CD14-positive monocyte (primary cell): ENCODE results near the gene TTYH1. TPM values are rescaled to one million over a fixed set of nuclear protein-coding genes. Genes with fewer than 3 reads are reported as not detected.
A peak's percentile ranks its signal among the peaks of the same experiment; 100 is the strongest.

Source experiments
- DNase-seq, 3 donors: peaks; one replicate each; pipeline ENCODE4 v3.0.0-alpha.2; 2011 to 2022
- H2AFZ ChIP-seq: 2 replicates; pipeline ENCODE4 v1.6.0; 2012; ENCODE audit warnings: mild to moderate bottlenecking, low read depth, low read length, inconsistent platforms; ENCODE audit not compliant: insufficient read depth, poor library complexity, severe bottlenecking
- H3K27ac ChIP-seq, 2 donors: 1 replicate in 1 of 2; 2 replicates in 1 of 2; pipeline ENCODE4 v1.5.1; 2012 to 2013; ENCODE audit warnings: low read length in 2 of 2, control low read depth in 1 of 2, inconsistent platforms in 1 of 2, low read depth in 1 of 2, mild to moderate bottlenecking in 1 of 2
- H3K27me3 ChIP-seq, 2 donors: one replicate each; pipeline versions ENCODE4 v1.6.0 to v1.6.1; 2011 to 2013; ENCODE audit warnings: low read length in 2 of 2; ENCODE audit not compliant: control insufficient read depth in 2 of 2, insufficient read depth in 2 of 2
- H3K36me3 ChIP-seq, 2 donors: replicated peaks in 1 of 2; 1 replicate in 1 of 2; 2 replicates in 1 of 2; pipeline versions ENCODE4 v1.5.1 to v1.6.1; 2012 to 2013; ENCODE audit warnings: low read length in 2 of 2, control low read depth in 1 of 2, inconsistent platforms in 1 of 2, mild to moderate bottlenecking in 1 of 2; ENCODE audit not compliant: insufficient read depth in 2 of 2, control insufficient read depth in 1 of 2
- H3K4me1 ChIP-seq, 2 donors: 1 replicate in 1 of 2; 2 replicates in 1 of 2; pipeline versions ENCODE4 v1.5.1 to v1.6.1; 2012 to 2013; ENCODE audit warnings: low read length in 2 of 2, control low read depth in 1 of 2, inconsistent platforms in 1 of 2, mild to moderate bottlenecking in 1 of 2, moderate library complexity in 1 of 2; ENCODE audit not compliant: insufficient read depth in 2 of 2, control insufficient read depth in 1 of 2
- H3K4me2 ChIP-seq: replicated peaks from 2 replicates; pipeline ENCODE3; 2012; ENCODE audit warnings: low read length, moderate library complexity, mild to moderate bottlenecking; ENCODE audit not compliant: poor library complexity, severe bottlenecking; ENCODE audit errors: extremely low read depth
- H3K4me3 ChIP-seq, 3 experiments: fragments of 200-600 bp in 1 of 3; sonication (generic) in 1 of 3; replicated peaks in 1 of 3; 1 replicate in 2 of 3; 2 replicates in 1 of 3; pipeline ENCODE4 v1.5.1; 2011 to 2013; ENCODE audit warnings: low read length in 3 of 3, mild to moderate bottlenecking in 3 of 3, control low read depth in 2 of 3, low read depth in 2 of 3, inconsistent platforms in 1 of 3, moderate library complexity in 1 of 3
- H3K79me2 ChIP-seq: 2 replicates; pipeline ENCODE4 v1.6.0; 2012; ENCODE audit warnings: mild to moderate bottlenecking, control low read depth, inconsistent platforms, low read length, moderate library complexity; ENCODE audit not compliant: insufficient read depth
- H3K9ac ChIP-seq: 2 replicates; pipeline ENCODE4 v1.6.0; 2017; ENCODE audit warnings: low read length, mild to moderate bottlenecking; ENCODE audit not compliant: insufficient read depth, poor library complexity, severe bottlenecking
- H3K9me3 ChIP-seq, 2 donors: replicated peaks in 1 of 2; 1 replicate in 1 of 2; 2 replicates in 1 of 2; pipeline versions ENCODE4 v1.5.1 to v1.6.1; 2012 to 2013; ENCODE audit warnings: low read length in 2 of 2, control low read depth in 1 of 2; ENCODE audit not compliant: control insufficient read depth in 1 of 2, insufficient read depth in 1 of 2
- H4K20me1 ChIP-seq: 2 replicates; pipeline ENCODE4 v1.6.0; 2012; ENCODE audit warnings: mild to moderate bottlenecking, low read length, control low read depth, moderate library complexity; ENCODE audit not compliant: insufficient read depth
- H3K27ac Mint-ChIP-seq, 7 donors: one replicate each; pipeline ENCODE4 v1.8.0; 2020; ENCODE audit warnings: mild to moderate bottlenecking in 7 of 7, mixed read lengths in 7 of 7, moderate library complexity in 6 of 7, inconsistent platforms in 2 of 7
- H3K27me3 Mint-ChIP-seq, 3 donors: one replicate each; pipeline ENCODE4 v1.8.0; 2021 to 2022; ENCODE audit warnings: low read depth in 3 of 3, mild to moderate bottlenecking in 3 of 3, mixed read lengths in 3 of 3, moderate library complexity in 3 of 3, inconsistent platforms in 1 of 3
- H3K36me3 Mint-ChIP-seq, 2 donors: one replicate each; pipeline ENCODE4 v1.8.0; 2020; ENCODE audit warnings: mixed read lengths in 2 of 2, inconsistent platforms in 1 of 2, mild to moderate bottlenecking in 1 of 2
- H3K4me1 Mint-ChIP-seq: one replicate; pipeline ENCODE4 v1.8.0; 2020; ENCODE audit warnings: mild to moderate bottlenecking, mixed read lengths
- H3K4me3 Mint-ChIP-seq, 2 donors: one replicate each; pipeline ENCODE4 v1.8.0; 2020; ENCODE audit warnings: mild to moderate bottlenecking in 2 of 2, mixed read lengths in 2 of 2, moderate library complexity in 1 of 2
- H3K9me3 Mint-ChIP-seq, 7 donors: one replicate each; pipeline ENCODE4 v1.8.0; 2020 to 2022; ENCODE audit warnings: mixed read lengths in 7 of 7, mild to moderate bottlenecking in 6 of 7, moderate library complexity in 6 of 7, inconsistent platforms in 2 of 7
- WGBS: methylation state at CpG from one replicate; pipeline ENCODE4 v1.1.5; 2013; ENCODE audit warnings: missing lambda C conversion rate; ENCODE audit not compliant: insufficient coverage; 5-methylcytosine and 5-hydroxymethylcytosine counted together
- intact Hi-C, 2 donors: fragments of 100-400 bp; cut with micrococcal nuclease; formaldehyde crosslinking; loops; one replicate each; pipeline versions ENCODE4 v1.15.0 to v1.15.1; 2023
- polyA plus RNA-seq, 3 donors: library from polyadenylated mRNA; depleted of rRNA in 1 of 3; unstranded in 2 of 3; stranded (reverse) in 1 of 3; fragments of 300-500 nt in 2 of 3; fragments of >200 nt in 1 of 3; fragmentation: Illumina TruSeq in 2 of 3; gene quantifications; 1 replicate in 2 of 3; 2 replicates in 1 of 3; pipeline ENCODE4 v1.2.3, GENCODE V29; 2012 to 2021
- TF ChIP-seq, protein P1 (sequence below): fragments of 200-600 bp; IDR thresholded peaks from one replicate; pipeline ENCODE4 v1.8.0; 2022; ENCODE audit warnings: antibody characterized with exemption, mild to moderate bottlenecking

Gene TTYH1
- polyA plus RNA-seq, 3 donors, result not detected

DNA sequence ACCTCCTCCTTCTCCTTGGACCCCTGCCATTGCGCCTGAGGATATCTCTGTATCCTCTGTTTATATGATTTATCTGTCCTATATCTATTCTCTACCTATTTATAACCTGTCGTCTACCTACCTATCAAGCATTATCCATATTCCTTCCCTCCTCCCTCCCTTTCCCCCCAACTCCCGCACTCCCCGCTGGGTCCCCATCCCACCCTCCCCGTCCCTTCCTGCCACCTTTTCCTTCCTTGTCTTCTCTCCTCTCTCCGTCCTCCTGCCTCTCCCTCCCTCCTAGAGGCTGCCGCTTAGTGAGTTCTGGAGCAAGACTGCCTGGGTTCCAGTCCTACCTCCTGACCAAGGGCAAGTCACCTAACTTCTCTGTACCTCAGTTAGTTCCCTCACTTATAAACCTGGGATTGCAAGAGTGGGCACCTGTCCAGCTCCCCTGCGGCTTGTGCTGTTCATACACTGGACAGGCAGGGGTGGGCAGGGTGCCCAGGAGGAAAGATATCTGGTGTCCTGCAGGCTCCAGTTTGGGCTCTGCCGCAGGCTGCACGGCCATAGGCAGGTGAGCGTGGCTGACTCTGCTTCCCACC, 16.1 kb downstream of the TTYH1 start:
- Mint-ChIP-seq H3K27me3 (peaks cover 38 to 73% (median 56%) of the 10 kb centered on the region in 3 donors), H3K36me3 (peaks cover 0 to 1% of the 10 kb centered on the region in 2 donors), H3K4me3 (peak overlapping the region in 1 of 2 donors; percentile 81), H3K9me3 (peaks cover 0 to 4% (median 0%) of the 10 kb centered on the region in 7 donors), H3K4me1 (peaks cover 7% of the 10 kb centered on the region), H3K27ac (peak overlapping the region in 1 of 7 donors; percentile 78)
- intact Hi-C loops, result no loop called here
- H3K36me3 ChIP-seq, result no peaks in the 10 kb centered on the region
- no peaks in the 10 kb centered on the region for H3K79me2 ChIP-seq
- peaks cover 19% of the 10 kb centered on the region for H4K20me1 ChIP-seq
- peak overlapping the region in 1 of 3 experiments; percentile 58 for H3K4me3 ChIP-seq
- no peak overlapping the region for H3K9ac ChIP-seq
- DNase-seq, result no peak
- no peaks in the 10 kb centered on the region for H3K9me3 ChIP-seq
- no peak overlapping the region for H2AFZ ChIP-seq
- H3K4me1 ChIP-seq, result peaks cover 3 to 16% of the 10 kb centered on the region in 2 donors
- TF ChIP-seq, protein P1, sequence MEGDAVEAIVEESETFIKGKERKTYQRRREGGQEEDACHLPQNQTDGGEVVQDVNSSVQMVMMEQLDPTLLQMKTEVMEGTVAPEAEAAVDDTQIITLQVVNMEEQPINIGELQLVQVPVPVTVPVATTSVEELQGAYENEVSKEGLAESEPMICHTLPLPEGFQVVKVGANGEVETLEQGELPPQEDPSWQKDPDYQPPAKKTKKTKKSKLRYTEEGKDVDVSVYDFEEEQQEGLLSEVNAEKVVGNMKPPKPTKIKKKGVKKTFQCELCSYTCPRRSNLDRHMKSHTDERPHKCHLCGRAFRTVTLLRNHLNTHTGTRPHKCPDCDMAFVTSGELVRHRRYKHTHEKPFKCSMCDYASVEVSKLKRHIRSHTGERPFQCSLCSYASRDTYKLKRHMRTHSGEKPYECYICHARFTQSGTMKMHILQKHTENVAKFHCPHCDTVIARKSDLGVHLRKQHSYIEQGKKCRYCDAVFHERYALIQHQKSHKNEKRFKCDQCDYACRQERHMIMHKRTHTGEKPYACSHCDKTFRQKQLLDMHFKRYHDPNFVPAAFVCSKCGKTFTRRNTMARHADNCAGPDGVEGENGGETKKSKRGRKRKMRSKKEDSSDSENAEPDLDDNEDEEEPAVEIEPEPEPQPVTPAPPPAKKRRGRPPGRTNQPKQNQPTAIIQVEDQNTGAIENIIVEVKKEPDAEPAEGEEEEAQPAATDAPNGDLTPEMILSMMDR, result no peak
- 34% methylated on average over 9 of the region's 11 CpGs for WGBS
- H3K27me3 ChIP-seq, result peaks cover 2 to 48% of the 10 kb centered on the region in 2 donors
- H3K4me2 ChIP-seq, result peak overlapping the region; percentile 74
- H3K27ac ChIP-seq, result no peak overlapping the region

DNA sequence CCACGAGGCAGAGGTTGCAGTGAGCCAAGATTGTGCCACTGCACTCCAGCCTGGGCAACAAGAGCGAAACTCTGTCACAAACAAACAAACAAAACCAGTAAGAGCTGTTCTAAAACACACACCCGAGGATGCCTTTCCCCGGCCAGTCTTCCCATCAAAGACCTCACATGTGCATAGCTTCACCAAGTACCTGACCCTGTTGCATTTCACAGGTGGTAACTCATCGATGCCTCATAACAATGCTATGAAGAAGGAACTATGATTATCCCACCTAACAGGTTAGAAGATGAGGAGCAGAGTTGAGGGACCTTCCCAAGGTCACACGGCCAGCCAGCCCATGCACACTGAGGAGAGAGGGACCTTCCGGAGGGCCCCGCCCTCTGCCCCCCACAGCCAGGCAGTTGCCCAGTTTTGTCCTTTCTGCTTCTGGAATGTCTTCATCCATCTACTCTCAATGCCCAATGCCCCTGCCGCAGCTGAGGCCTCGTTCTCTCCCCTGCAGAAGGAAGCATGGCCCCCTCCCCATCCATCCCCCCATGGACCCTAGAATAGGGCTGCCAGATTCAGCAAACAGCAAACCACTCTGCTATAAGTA, 17.0 kb downstream of the TTYH1 start:
- Histone ChIP-seq H4K20me1 (peaks cover 27% of the 10 kb centered on the region), H3K4me2 (no peak overlapping the region), H3K79me2 (no peaks in the 10 kb centered on the region), H3K36me3 (no peaks in the 10 kb centered on the region), H2AFZ (no peak overlapping the region), H3K4me1 (peaks cover 3 to 16% of the 10 kb centered on the region in 2 donors), H3K27ac (no peak overlapping the region), H3K9me3 (no peaks in the 10 kb centered on the region), H3K27me3 (peaks cover 2 to 44% of the 10 kb centered on the region in 2 donors), H3K4me3 (no peak overlapping the region), H3K9ac (no peak overlapping the region)
- peak overlapping the region in 1 of 2 donors; percentile 63 for H3K4me3 Mint-ChIP-seq
- DNase-seq, result no peak
- 92% methylated on average over 9 of the region's 10 CpGs for WGBS
- intact Hi-C loops, result no loop called here
- H3K27ac Mint-ChIP-seq, result no peak overlapping the region
- peaks cover 34 to 66% (median 49%) of the 10 kb centered on the region in 3 donors for H3K27me3 Mint-ChIP-seq
- peaks cover 2 to 10% of the 10 kb centered on the region in 2 donors for H3K36me3 Mint-ChIP-seq
- peaks cover 7% of the 10 kb centered on the region for H3K4me1 Mint-ChIP-seq
- TF ChIP-seq, protein P1, result no peak
- H3K9me3 Mint-ChIP-seq, result peaks cover 0 to 4% (median 0%) of the 10 kb centered on the region in 7 donors
